ENCODE results near the gene ETS1. TPM values are rescaled to one million over a fixed set of nuclear protein-coding genes. Genes with fewer than 3 reads are reported as not detected.

ETS1 gene
- total RNA-seq, 1 experiment from 2014 or later: 82.0 TPM

DNA sequence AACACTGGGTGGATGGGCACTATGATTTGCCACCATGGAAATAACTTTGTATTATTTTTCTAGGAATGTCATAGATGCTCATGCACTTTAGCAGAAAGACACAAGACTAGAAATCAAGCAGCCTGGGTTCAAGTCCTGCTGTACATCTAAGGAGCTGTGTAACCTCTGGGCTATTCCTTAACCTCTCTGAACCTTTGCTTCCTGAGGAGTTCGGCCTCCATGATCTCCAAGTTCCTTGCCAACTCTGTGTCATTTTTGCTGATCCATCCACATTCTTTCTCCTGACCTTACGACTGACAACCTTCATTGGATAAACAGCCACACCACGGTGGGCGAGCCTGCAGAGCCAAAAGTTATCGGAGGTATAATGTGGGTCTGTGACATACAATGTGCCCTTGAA, 24.1 kb downstream of the ETS1 start:
- H3K36me3 Mint-ChIP-seq (ENCODE audit: insufficient read depth, unreplicated experiment): no peaks in the 10 kb centered on the region
- TF ChIP-seq, protein P1, sequence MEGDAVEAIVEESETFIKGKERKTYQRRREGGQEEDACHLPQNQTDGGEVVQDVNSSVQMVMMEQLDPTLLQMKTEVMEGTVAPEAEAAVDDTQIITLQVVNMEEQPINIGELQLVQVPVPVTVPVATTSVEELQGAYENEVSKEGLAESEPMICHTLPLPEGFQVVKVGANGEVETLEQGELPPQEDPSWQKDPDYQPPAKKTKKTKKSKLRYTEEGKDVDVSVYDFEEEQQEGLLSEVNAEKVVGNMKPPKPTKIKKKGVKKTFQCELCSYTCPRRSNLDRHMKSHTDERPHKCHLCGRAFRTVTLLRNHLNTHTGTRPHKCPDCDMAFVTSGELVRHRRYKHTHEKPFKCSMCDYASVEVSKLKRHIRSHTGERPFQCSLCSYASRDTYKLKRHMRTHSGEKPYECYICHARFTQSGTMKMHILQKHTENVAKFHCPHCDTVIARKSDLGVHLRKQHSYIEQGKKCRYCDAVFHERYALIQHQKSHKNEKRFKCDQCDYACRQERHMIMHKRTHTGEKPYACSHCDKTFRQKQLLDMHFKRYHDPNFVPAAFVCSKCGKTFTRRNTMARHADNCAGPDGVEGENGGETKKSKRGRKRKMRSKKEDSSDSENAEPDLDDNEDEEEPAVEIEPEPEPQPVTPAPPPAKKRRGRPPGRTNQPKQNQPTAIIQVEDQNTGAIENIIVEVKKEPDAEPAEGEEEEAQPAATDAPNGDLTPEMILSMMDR (IDR thresholded peaks at IDR 0.05; ENCODE audit: unreplicated experiment): no peak
- no peak overlapping the region for H3K4me3 Mint-ChIP-seq (ENCODE audit: unreplicated experiment)
- ChIA-PET CTCF (no interaction called here), POLR2A (interaction anchor here (0.9 kb wide), 1 partner anchor 8 kb away, joined by 3 read pairs; no protein-coding TSS in a partner anchor)
- no peaks in the 10 kb centered on the region for H3K4me1 Mint-ChIP-seq (ENCODE audit: insufficient read depth, unreplicated experiment)
- no peaks in the 10 kb centered on the region for H3K27me3 Mint-ChIP-seq (ENCODE audit: insufficient read depth, unreplicated experiment)
- no peak overlapping the region for H3K27ac Mint-ChIP-seq (ENCODE audit: low read depth, unreplicated experiment)
- no TSS peak for BruUV-seq (replicated peaks)
- H3K9me3 Mint-ChIP-seq (ENCODE audit: unreplicated experiment): peaks cover 6% of the 10 kb centered on the region
- intact Hi-C loops (cut with micrococcal nuclease): no loop called here
- DNase-seq (ENCODE audit: unreplicated experiment): no peak

DNA sequence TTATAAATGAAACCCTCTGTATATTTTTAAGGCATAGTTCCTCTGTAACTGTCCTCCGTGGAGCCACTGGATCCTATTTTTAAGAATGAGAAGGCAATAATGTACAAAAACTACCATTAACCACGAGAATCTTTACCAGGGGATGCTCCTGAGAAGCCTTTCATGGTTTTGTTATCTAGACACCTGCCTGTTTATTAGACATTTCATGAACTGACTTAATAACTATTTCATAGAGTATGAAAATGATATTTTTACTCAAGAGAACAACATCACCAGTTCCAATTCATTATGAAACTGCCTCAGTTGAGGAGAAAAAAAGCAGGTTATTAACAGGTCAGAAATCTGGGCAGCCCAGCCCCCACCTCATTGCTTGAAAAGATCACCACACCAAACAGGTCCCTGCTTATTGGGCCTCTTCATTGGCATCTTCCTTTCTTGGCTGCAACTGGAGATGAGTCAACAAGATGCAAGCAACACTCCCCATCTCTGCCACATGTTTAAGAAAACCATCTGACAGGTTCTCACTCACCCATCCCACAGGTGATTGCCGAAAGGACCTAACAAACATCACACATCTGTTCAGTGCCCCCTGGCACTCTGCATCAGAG, 27.8 kb downstream of the ETS1 start:
- peaks cover 6% of the 10 kb centered on the region for H3K9me3 Mint-ChIP-seq (ENCODE audit: unreplicated experiment)
- no peaks in the 10 kb centered on the region for H3K36me3 Mint-ChIP-seq (ENCODE audit: insufficient read depth, unreplicated experiment)
- H3K4me3 Mint-ChIP-seq (ENCODE audit: unreplicated experiment): no peak overlapping the region
- peak; percentile 40 for DNase-seq (ENCODE audit: unreplicated experiment)
- CTCF ChIA-PET: no interaction called here
- intact Hi-C loops (cut with micrococcal nuclease): no loop called here
- no peaks in the 10 kb centered on the region for H3K27me3 Mint-ChIP-seq (ENCODE audit: insufficient read depth, unreplicated experiment)
- POLR2A ChIA-PET: no interaction called here
- no peak overlapping the region for H3K27ac Mint-ChIP-seq (ENCODE audit: low read depth, unreplicated experiment)
- BruUV-seq (replicated peaks): no TSS peak
- TF ChIP-seq, protein P1 (IDR thresholded peaks at IDR 0.05; ENCODE audit: unreplicated experiment): no peak
- no peaks in the 10 kb centered on the region for H3K4me1 Mint-ChIP-seq (ENCODE audit: insufficient read depth, unreplicated experiment)

DNA sequence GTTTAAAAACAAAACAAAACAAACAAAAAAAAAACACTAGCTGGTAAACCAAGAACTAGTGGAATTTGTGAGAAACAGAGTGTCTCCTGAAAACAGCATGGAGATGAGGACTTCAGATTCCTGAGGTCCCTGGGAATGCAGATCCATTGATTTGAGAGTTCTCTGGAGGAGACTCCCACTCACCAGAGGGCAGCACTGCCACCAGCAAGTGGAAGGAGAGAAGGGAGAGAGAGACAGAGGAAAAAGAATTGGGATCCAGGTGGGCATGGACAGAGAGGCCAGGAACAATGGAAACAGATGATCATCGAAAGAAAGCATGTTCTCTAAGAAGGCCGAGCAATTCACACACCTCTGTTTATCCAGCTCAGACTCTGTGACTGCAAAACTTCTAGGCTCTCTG, 31.8 kb downstream of the ETS1 start:
- no TSS peak for BruUV-seq (replicated peaks)
- Mint-ChIP-seq H3K4me1 (ENCODE audit: insufficient read depth, unreplicated experiment) (peaks cover 6% of the 10 kb centered on the region), H3K27me3 (ENCODE audit: insufficient read depth, unreplicated experiment) (no peaks in the 10 kb centered on the region), H3K27ac (ENCODE audit: low read depth, unreplicated experiment) (no peak overlapping the region), H3K36me3 (ENCODE audit: insufficient read depth, unreplicated experiment) (no peaks in the 10 kb centered on the region), H3K9me3 (ENCODE audit: unreplicated experiment) (no peaks in the 10 kb centered on the region), H3K4me3 (ENCODE audit: unreplicated experiment) (no peak overlapping the region)
- DNase-seq (ENCODE audit: unreplicated experiment): peak; percentile 24
- intact Hi-C loops (cut with micrococcal nuclease): no loop called here
- CTCF ChIA-PET: interaction anchor here (0.7 to 1.0 kb wide), 3 partner anchors 12 to 276 kb away, joined by 3 to 5 read pairs (median 4); no protein-coding TSS in a partner anchor
- TF ChIP-seq, protein P1 (IDR thresholded peaks at IDR 0.05; ENCODE audit: unreplicated experiment): no peak
- POLR2A ChIA-PET: interaction anchor here (1.1 kb wide), 1 partner anchor 8 kb away, joined by 3 read pairs; no protein-coding TSS in a partner anchor

DNA sequence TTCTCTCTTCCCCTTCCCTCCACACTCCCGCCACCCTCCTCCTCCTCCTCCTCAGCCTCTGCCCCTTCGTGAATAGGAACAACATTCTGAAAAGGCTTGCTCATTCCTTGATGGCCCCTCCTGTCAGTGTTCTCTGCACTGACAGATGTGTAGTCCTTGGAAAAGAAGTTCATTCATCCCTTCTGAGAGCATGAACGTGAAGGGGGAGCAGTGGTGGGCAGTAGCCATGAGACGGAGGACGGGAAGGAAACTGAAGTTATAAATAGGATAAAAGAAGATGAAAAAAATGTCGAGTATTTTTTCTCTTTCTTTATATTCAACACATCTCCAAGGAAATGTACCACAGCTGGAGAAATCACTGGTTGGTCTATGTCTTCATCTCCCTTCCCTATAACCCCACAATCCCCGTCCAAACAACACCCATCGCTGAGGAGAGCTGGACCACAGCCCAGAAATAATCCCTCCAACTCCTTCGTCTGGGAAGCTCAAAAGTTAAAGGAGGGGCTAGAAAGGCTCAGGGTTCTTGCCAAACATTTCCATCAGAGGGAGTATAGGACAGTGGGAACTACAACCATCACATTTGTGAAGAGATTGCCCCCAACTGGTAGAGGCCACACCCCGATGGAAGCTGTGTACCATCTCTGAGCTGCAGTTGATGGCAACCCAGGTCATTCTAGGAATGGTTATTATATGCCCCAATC, 33.5 kb downstream of the ETS1 start:
- Mint-ChIP-seq H3K36me3 (ENCODE audit: insufficient read depth, unreplicated experiment) (no peaks in the 10 kb centered on the region), H3K9me3 (ENCODE audit: unreplicated experiment) (no peaks in the 10 kb centered on the region), H3K27me3 (ENCODE audit: insufficient read depth, unreplicated experiment) (no peaks in the 10 kb centered on the region), H3K4me3 (ENCODE audit: unreplicated experiment) (no peak overlapping the region), H3K27ac (ENCODE audit: low read depth, unreplicated experiment) (no peak overlapping the region), H3K4me1 (ENCODE audit: insufficient read depth, unreplicated experiment) (peaks cover 6% of the 10 kb centered on the region)
- DNase-seq (ENCODE audit: unreplicated experiment): peak; percentile 27
- CTCF ChIA-PET: no interaction called here
- BruUV-seq (replicated peaks): no TSS peak
- TF ChIP-seq, protein P1 (IDR thresholded peaks at IDR 0.05; ENCODE audit: unreplicated experiment): no peak
- POLR2A ChIA-PET: interaction anchor here (1.4 kb wide), 1 partner anchor 22 kb away, joined by 5 read pairs; no protein-coding TSS in a partner anchor
- intact Hi-C loops (cut with micrococcal nuclease): no loop called here
